ENCODE measurements around the gene VPS33A.

Gene VPS33A

DNA sequence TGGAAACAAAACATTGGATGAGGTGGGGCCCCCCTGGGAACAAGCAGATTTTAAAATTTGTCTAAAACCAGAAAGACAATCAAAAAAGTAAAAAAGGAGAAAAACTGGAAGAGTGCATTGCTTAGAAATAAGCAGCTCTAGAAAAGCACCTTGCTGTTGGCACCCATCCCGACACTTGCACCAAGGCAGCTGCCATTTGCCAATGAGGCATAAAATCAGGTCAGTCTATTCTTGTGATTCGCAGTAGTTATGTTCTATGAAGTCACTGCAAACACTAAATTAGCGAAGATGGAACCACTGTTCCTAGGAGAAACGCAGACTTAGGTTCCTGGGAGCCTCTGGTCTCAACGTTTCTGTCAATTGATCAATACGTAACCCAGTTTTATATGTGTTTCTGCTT, 16.2 kb downstream of the VPS33A start:
- DNase-seq: no peak

GRCh38 chr12:122245553-122245952, 20.7 kb downstream of the VPS33A start:
- DNase-seq: no peak

DNA sequence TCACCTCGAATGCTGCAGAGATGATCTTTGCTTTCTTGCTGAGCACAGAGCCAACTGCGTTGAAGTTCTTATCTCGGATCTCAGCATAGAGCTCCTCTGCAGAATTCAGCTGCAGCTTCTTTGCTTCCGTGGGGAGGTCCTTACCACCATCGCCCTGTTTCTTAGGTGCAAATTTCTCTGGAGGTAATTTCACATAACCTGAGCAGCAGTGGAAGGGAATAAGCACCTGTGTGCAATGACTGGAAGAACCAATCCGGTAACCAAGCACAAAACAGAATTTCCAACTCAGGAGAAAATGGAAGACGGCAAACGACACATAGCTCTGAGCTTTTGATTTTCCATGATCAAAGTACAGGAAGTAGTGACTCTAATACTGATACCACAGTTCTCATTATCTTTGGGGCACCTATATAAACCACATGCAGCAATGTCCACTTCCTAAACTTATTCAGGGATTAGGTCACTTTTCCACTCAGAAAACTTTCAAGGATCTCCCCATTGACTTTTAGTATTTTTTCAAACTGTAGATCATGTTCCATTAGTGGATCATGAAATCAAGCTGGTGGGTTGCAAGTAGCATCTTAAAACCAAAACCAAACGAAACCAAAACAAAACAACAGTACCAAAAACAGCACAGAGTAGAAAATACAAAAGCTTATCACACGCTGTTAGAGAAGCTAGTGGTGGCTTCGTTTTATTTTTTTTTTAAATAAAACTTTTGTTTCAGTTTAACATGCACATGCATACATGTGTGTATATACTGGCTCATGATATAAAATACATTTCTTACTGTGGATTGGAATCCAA, 21.5 kb downstream of the VPS33A start:
- DNase-seq: no peak

DNA sequence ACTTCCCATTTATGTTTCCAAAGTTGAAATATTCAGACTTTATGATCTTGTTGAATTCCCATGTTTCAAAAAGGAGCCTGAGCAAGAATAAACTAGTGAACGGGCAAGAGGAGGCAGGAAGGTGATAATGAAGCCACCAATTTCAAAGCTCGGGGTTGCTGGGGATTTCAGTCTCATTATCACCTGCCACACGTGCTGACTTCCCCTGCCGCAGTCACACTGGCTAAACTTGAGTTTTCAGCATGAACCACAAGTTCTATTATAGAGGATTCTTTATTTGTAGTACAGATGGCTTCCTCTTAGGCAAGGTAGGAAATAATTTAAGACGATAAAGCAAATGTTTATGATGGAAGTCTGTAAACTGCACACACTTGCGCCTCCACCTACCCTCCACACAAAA, 22.3 kb downstream of the VPS33A start:
- no peak for DNase-seq

- no peak for DNase-seq
These were observed 27.4 kb downstream of the VPS33A start for GRCh38 chr12:122238861-122239260.

DNA sequence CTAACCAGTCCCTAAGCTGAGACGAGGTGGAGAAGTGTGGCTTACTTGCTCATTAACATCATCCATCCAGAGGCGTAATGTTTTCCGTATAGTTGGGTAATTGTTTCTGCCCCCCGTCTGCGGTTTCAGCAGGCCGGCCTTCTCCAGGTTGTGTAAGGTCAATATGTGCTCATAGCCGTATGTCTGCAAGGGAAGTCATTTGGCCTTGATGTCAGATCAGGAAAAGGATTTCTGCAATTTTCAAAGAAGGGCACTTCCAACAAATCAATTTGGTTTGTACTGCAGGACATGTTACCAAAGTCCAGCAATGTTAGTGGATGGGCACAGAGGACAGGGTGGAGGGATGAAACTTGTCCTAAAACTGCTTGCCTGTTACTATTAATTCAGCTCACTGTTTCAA, 30.6 kb downstream of the VPS33A start:
- no peak for DNase-seq

- DNase-seq: no peak
These were observed 33.6 kb downstream of the VPS33A start for GRCh38 chr12:122232691-122233090.

- no peak for DNase-seq
These were observed 35.5 kb downstream of the VPS33A start for GRCh38 chr12:122230798-122231197.

DNA sequence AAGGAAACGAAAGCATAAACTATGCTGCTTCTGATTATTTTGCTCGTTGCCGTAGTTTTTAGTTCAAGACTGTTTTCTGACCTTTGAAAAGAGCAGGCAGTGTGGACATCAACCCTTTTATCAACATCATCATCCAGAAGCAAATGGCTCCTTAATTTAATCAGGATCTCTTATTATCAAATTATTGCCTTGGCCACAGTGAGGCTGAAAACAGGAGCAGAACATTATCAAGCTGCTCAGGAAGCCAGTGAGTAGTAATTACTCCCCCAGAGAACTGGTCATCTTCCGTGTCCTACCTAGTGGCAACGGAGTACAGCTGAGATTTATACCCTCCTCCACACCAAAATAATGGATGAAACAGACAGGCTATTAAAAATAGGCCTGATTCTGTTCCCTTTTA, 38.2 kb downstream of the VPS33A start:
- no peak for DNase-seq

DNA sequence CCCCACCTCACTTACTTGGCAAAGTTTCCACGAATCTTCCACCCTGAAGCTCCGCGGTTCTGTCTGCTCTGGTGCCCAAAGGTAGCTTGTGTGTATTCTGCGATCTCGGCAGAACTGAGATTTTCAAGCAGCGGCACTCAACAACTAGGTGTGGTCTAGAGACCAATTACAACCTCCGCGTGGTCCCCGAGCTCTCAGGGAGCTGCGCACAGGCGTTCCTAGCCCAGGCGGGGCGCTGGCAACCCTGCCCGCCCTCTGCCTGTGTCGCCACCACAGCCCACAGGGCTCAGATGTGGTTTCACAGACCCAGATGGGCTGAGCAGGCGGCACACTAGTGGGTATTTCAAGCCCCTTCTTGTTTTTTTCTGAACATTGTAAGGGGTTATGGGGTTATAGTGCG, 39.0 kb downstream of the VPS33A start:
- DNase-seq: no peak

GRCh38 chr12:122226366-122227125, 39.7 kb downstream of the VPS33A start:
- no peak for DNase-seq

DNA sequence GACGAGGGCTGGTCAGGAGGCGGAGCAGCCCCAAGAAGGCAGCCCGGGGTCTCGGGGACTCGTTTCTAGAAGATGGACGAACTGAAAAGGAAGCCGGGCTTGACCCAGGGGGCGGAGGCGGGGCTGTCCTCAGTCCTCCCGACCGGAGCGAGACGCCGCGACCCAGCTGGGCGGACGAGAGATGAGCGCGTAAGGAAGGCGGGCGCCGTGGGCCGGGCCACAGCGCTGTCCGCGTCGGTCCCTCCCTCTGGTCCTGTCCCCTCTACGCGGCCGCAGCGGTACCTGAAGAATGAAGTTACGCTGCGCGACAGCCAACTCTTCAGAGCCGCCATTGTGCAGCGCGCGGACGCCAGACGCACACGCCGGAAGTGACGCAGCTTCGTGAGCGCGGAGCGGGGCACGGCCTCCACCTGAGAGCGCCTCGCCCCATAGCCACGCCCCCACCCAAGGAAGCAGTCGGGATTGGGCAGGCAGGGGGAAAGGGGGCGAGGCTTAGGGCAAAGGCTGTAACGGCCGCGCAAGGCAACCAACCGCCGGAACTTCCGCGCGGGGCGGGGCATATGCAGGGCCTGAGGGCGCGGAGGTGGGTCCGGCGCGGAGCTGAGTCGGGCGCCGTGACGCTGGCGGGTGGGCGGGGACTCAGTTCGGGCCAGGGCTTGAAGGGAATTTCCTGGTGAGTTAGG, 40.5 kb downstream of the VPS33A start, which contains the start of gene DIABLO:
Gene DIABLO (minus strand): TSS at position 370 of the 683 bp plus-strand sequence. CDS start 38 bp downstream, at position 332.
- peak; percentile 95 to 98 for DNase-seq

GRCh38 chr12:122216445-122216844, 49.8 kb downstream of the VPS33A start:
- DNase-seq: no peak

GRCh38 chr12:122215771-122216170, 50.5 kb downstream of the VPS33A start:
- DNase-seq: no peak

- no peak for DNase-seq
These were observed 58.0 kb downstream of the VPS33A start for GRCh38 chr12:122208073-122208820.

GRCh38 chr12:122207391-122207790, 58.9 kb downstream of the VPS33A start:
- no peak for DNase-seq

DNA sequence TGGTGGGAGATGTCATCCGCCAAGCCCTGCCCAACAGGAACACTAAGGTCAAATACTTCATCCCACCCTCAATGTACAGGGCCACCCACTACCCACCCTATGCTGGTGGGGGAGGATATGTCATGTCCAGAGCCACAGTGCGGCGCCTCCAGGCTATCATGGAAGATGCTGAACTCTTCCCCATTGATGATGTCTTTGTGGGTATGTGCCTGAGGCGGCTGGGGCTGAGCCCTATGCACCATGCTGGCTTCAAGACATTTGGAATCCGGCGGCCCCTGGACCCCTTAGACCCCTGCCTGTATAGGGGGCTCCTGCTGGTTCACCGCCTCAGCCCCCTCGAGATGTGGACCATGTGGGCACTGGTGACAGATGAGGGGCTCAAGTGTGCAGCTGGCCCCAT, 59.3 kb downstream of the VPS33A start:
- no peak for DNase-seq

- DNase-seq: no peak
These were observed 60.0 kb downstream of the VPS33A start for GRCh38 chr12:122206111-122206881.

DNA sequence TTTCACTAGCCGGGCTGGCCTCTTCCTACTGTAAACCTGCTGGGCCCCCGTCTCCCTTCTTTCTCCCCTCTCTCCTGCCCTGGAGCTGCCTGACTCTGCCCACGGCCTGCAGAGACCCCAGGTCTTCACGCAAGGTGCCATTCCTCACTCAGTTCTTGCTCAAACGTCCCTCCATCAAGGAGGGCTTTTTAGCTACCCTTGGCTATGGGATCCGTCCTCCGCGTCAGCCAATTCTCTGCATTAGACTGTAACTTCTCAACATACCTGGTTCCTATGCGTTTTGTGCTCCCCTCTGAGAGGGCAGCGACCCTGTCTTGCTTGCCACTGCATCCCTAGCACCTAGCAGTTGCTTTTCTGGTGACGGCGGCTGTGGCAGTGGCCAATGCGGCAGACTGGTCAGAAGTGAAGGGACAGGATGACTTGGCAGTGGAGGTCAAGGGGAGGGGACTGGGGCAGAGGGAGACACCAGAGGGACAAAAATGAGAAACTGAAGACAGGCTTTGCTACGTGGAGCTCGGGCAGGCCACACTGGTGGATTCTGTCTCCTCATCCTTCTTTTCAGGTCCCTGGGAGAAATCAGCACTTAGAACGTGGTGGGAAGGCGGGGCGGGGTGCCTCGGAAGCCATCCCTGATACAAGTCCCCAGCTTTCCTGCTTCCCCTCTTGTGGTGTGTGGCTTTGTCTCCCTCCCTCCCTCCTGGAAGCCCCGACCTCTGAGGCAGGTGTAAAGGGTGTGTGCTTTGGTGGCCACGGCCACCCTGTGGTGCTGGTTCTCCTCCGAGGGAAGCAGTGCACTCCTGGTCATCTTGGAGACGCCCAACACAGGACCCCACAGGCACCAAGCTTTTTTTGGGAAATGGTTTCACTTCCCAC, 61.0 kb downstream of the VPS33A start:
- DNase-seq: no peak

- DNase-seq: no peak
These were observed 61.9 kb downstream of the VPS33A start for GRCh38 chr12:122204167-122205052.
